Upper lobe of left lung (tissue), 6 donors: ENCODE measurements around the gene CDHR2. TPM values are rescaled to one million over a fixed set of nuclear protein-coding genes. Genes with fewer than 3 reads are reported as not detected.
A peak's percentile ranks its signal among the peaks of the same experiment; 100 is the strongest.

Experiments
- ATAC-seq, 2 donors: fragments of 200-7000 bp; cut with Tn5 transposase; one replicate each; pipeline ENCODE4 v1.9.1; 2022; ENCODE audit warnings: mild to moderate bottlenecking in 2 of 2, moderate library complexity in 2 of 2; ENCODE audit not compliant: low FRiP score in 2 of 2
- DNase-seq, 2 donors: peaks; one replicate each; pipeline ENCODE4 v3.0.0-alpha.2; 2019 to 2020
- H3K27ac ChIP-seq, 4 donors: fragments of 200-600 bp; sonication (generic); one replicate each; pipeline ENCODE4 v1.5.1; 2016 to 2019
- H3K27me3 ChIP-seq, 4 donors: fragments of 200-600 bp; sonication (generic); one replicate each; pipeline ENCODE4 v1.5.1; 2017 to 2019
- H3K36me3 ChIP-seq, 4 donors: fragments of 200-600 bp; sonication (generic); one replicate each; pipeline ENCODE4 v1.5.1; 2016 to 2019
- H3K4me1 ChIP-seq, 4 donors: fragments of 200-600 bp; sonication (generic); one replicate each; pipeline ENCODE4 v1.5.1; 2018 to 2019
- H3K4me3 ChIP-seq, 4 donors: fragments of 200-600 bp; sonication (generic); one replicate each; pipeline ENCODE4 v1.5.1; 2017 to 2019; ENCODE audit warnings: mild to moderate bottlenecking in 2 of 4, moderate library complexity in 1 of 4
- H3K9me3 ChIP-seq, 4 donors: fragments of 200-600 bp; sonication (generic); one replicate each; pipeline ENCODE4 v1.5.1; 2018 to 2019
- CTCF ChIP-seq, 6 experiments: fragments of 450-650 bp in 4 of 6; fragments of 200-600 bp in 2 of 6; sonication (generic) in 2 of 6; IDR thresholded peaks; one replicate each; pipeline ENCODE4 v1.5.1; 2016 to 2019; ENCODE audit warnings: antibody characterized with exemption in 6 of 6
- EP300 ChIP-seq, 4 donors: sonication (generic); formaldehyde crosslinking; IDR thresholded peaks; one replicate each; pipeline ENCODE4 v1.5.1; 2017; ENCODE audit warnings: antibody characterized with exemption in 4 of 4, control low read depth in 2 of 4
- POLR2A ChIP-seq, 4 donors: fragments of 450-650 bp; IDR thresholded peaks; one replicate each; pipeline ENCODE4 v1.5.1; 2016 to 2017; ENCODE audit warnings: antibody characterized with exemption in 4 of 4, mild to moderate bottlenecking in 2 of 4
- POLR2AphosphoS5 ChIP-seq, 2 donors: sonication (generic); formaldehyde crosslinking; IDR thresholded peaks; one replicate each; pipeline ENCODE4 v1.5.1; 2017; ENCODE audit warnings: antibody characterized with exemption in 2 of 2
- whole genome bisulfite sequencing, 2 donors: methylation state at CpG; one replicate each; pipeline ENCODE4 v1.1.5; 2017 to 2018; 5-methylcytosine and 5-hydroxymethylcytosine counted together
- total RNA-seq, 6 donors: library from RNA; depleted of rRNA in 4 of 6; stranded (reverse); fragments of >200 nt in 4 of 6; gene quantifications; one replicate each; pipeline versions ENCODE4 v1.1.0 to v1.2.1, GENCODE V29; 2016 to 2021
- donor health status: DM: no; HTN: no; CAD: no; lungs with moderate emphysema.
- donor health status: DM: no; HTN: yes; CAD: no; lungs with severe emphysema.

CDHR2 gene
- total RNA-seq, 6 donors from 2014 or later = 0.30 to 0.34 TPM; not detected in 4

- Histone ChIP-seq H3K4me1 (peaks cover 12 to 31% (median 27%) of the 10 kb centered on the region in 4 donors), H3K36me3 (peaks cover 2 to 51% (median 49%) of the 10 kb centered on the region in 4 donors), H3K27me3 (no peaks in the 10 kb centered on the region), H3K27ac (no peak overlapping the region), H3K4me3 (no peak overlapping the region), H3K9me3 (no peaks in the 10 kb centered on the region)
- DNase-seq (no peak), ATAC-seq (no peak)
- TF ChIP-seq POLR2A (IDR thresholded peaks at IDR 0.05) = no peak
- no peak for TF ChIP-seq EP300 (IDR thresholded peaks at IDR 0.05)
- no peak for TF ChIP-seq CTCF (IDR thresholded peaks at IDR 0.05)
- TF ChIP-seq POLR2AphosphoS5 (IDR thresholded peaks at IDR 0.05) = no peak
- 84 to 88% methylated on average over 34 of the region's 34 CpGs for WGBS, 2 donors
Observed at GRCh38 chr5:176527246-176528222, 21.6 kb upstream of the CDHR2 start.

- ATAC-seq (peak in 1 of 2 donors; percentile 57), DNase-seq (no peak)
- WGBS, 2 donors = 86 to 90% methylated on average over 9 to 11 of the region's 11 CpGs
- peaks cover 2 to 51% (median 49%) of the 10 kb centered on the region in 4 donors for H3K36me3 ChIP-seq
- no peaks in the 10 kb centered on the region for H3K27me3 ChIP-seq
- H3K4me3 ChIP-seq = no peak overlapping the region
- TF ChIP-seq POLR2A (IDR thresholded peaks at IDR 0.05) (no peak), POLR2AphosphoS5 (IDR thresholded peaks at IDR 0.05) (no peak), EP300 (IDR thresholded peaks at IDR 0.05) (no peak), CTCF (IDR thresholded peaks at IDR 0.05) (no peak)
- H3K4me1 ChIP-seq = peaks cover 19 to 38% (median 35%) of the 10 kb centered on the region in 4 donors
- no peaks in the 10 kb centered on the region for H3K9me3 ChIP-seq
- H3K27ac ChIP-seq = no peak overlapping the region
Observed at GRCh38 chr5:176528301-176528700, 20.8 kb upstream of the CDHR2 start.

GRCh38 chr5:176528761-176529115, 20.4 kb upstream of the CDHR2 start:
- H3K36me3 ChIP-seq = peaks cover 2 to 51% (median 49%) of the 10 kb centered on the region in 4 donors

DNA sequence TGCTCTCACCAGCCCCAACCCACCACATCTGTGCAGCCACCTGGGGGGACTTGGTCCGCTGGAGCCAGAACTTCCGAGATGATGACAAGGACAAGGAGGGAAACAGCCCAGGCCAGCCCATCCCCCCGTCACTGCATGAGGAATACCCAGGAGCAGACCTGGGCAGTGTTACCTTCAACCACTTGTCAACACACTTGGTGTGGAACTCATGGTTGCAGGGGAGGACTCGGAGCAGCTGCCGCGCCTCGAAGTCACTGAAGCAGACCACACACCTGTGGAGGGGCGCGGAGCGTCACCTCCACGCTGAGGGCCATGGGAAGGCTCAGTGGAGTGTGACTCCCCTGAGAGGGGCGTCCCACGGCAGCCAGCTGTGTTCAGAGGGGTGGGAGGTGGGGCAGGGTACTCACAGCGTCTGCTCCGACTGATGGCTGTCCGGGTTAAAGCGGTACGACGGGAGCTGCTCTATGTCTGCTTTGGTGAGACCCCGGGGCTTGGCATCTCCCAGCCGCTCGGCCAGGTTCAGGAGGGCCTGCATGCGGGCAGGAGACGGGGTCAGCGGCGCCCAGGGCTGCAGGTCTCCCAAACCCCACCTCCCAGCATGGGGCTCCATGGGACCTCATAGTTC, 19.9 kb upstream of the CDHR2 start:
- H3K36me3 ChIP-seq = peaks cover 2 to 51% (median 49%) of the 10 kb centered on the region in 4 donors

More at GRCh38 chr5:176528761-176529115, 20.4 kb upstream of the CDHR2 start:
- H3K4me3 ChIP-seq = no peak overlapping the region
- H3K27ac ChIP-seq = no peak overlapping the region
- WGBS, 2 donors = 80 to 86% methylated on average over 12 to 15 of the region's 17 CpGs
- H3K4me1 ChIP-seq = peaks cover 23 to 43% (median 39%) of the 10 kb centered on the region in 4 donors
- peak in 1 of 2 donors; percentile 36 for ATAC-seq
- TF ChIP-seq EP300 (IDR thresholded peaks at IDR 0.05) (no peak), POLR2A (IDR thresholded peaks at IDR 0.05) (no peak), POLR2AphosphoS5 (IDR thresholded peaks at IDR 0.05) (no peak), CTCF (IDR thresholded peaks at IDR 0.05) (no peak)
- H3K27me3 ChIP-seq = no peaks in the 10 kb centered on the region
- no peak for DNase-seq
- H3K9me3 ChIP-seq = no peaks in the 10 kb centered on the region

More for the DNA sequence above, 19.9 kb upstream of the CDHR2 start:
- no peak overlapping the region for H3K27ac ChIP-seq
- peaks cover 28 to 48% (median 44%) of the 10 kb centered on the region in 4 donors for H3K4me1 ChIP-seq
- no peak for ATAC-seq
- no peak for DNase-seq
- H3K9me3 ChIP-seq = no peaks in the 10 kb centered on the region
- H3K4me3 ChIP-seq = no peak overlapping the region
- H3K27me3 ChIP-seq = no peaks in the 10 kb centered on the region
- no peak for TF ChIP-seq CTCF (IDR thresholded peaks at IDR 0.05)
- TF ChIP-seq POLR2A (IDR thresholded peaks at IDR 0.05) = no peak
- TF ChIP-seq POLR2AphosphoS5 (IDR thresholded peaks at IDR 0.05) = no peak
- TF ChIP-seq EP300 (IDR thresholded peaks at IDR 0.05) = no peak
- 94 to 98% methylated on average over 9 to 26 of the region's 26 CpGs for WGBS, 2 donors
